ENCODE measurements around the gene CCDC160. TPM values are rescaled to one million over a fixed set of nuclear protein-coding genes. Genes with fewer than 3 reads are reported as not detected.

CCDC160 gene
- total RNA-seq, 1 experiment from 2014 or later: 1.8 TPM

- peaks cover 22% of the 10 kb centered on the region for H3K4me1 Mint-ChIP-seq
- TF ChIP-seq ESRRA (CRISPR knock-in tag; IDR thresholded peaks at IDR 0.05; ENCODE audit: borderline replicate concordance): no peak
- TF ChIP-seq SOX15 (CRISPR knock-in tag; IDR thresholded peaks at IDR 0.05): no peak
- TF ChIP-seq CREB1 (CRISPR knock-in tag; IDR thresholded peaks at IDR 0.05): no peak
- TF ChIP-seq ZNF423 (CRISPR knock-in tag; IDR thresholded peaks at IDR 0.05): no peak
- TF ChIP-seq KAT7 (CRISPR knock-in tag; IDR thresholded peaks at IDR 0.05; ENCODE audit: borderline replicate concordance): no peak
- TF ChIP-seq ATF3 (CRISPR knock-in tag; conservative IDR thresholded peaks at IDR 0.05): no peak
- TF ChIP-seq ZNF263 (CRISPR knock-in tag; IDR thresholded peaks at IDR 0.05; ENCODE audit: low read depth): no peak
- no peak for TF ChIP-seq IRF2 (CRISPR knock-in tag; IDR thresholded peaks at IDR 0.05; ENCODE audit: borderline replicate concordance, low read depth)
- TF ChIP-seq ZNF138 (CRISPR knock-in tag; conservative IDR thresholded peaks at IDR 0.05): no peak
- TF ChIP-seq USF1 (CRISPR knock-in tag; IDR thresholded peaks at IDR 0.05): no peak
- TF ChIP-seq ATF1 (CRISPR knock-in tag; IDR thresholded peaks at IDR 0.05): no peak
- no peak for TF ChIP-seq ZNF532 (CRISPR knock-in tag; IDR thresholded peaks at IDR 0.05; ENCODE audit: borderline replicate concordance)
- TF ChIP-seq NFE2L1 (CRISPR knock-in tag; IDR thresholded peaks at IDR 0.05): no peak
- no peak for TF ChIP-seq TEAD4 (CRISPR knock-in tag; IDR thresholded peaks at IDR 0.05)
- TF ChIP-seq, protein P1, sequence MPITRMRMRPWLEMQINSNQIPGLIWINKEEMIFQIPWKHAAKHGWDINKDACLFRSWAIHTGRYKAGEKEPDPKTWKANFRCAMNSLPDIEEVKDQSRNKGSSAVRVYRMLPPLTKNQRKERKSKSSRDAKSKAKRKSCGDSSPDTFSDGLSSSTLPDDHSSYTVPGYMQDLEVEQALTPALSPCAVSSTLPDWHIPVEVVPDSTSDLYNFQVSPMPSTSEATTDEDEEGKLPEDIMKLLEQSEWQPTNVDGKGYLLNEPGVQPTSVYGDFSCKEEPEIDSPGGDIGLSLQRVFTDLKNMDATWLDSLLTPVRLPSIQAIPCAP (CRISPR knock-in tag; IDR thresholded peaks at IDR 0.05): no peak
- TF ChIP-seq, protein P2, sequence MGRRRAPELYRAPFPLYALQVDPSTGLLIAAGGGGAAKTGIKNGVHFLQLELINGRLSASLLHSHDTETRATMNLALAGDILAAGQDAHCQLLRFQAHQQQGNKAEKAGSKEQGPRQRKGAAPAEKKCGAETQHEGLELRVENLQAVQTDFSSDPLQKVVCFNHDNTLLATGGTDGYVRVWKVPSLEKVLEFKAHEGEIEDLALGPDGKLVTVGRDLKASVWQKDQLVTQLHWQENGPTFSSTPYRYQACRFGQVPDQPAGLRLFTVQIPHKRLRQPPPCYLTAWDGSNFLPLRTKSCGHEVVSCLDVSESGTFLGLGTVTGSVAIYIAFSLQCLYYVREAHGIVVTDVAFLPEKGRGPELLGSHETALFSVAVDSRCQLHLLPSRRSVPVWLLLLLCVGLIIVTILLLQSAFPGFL (CRISPR knock-in tag; IDR thresholded peaks at IDR 0.05; ENCODE audit: borderline replicate concordance): no peak
- TF ChIP-seq, protein P3, sequence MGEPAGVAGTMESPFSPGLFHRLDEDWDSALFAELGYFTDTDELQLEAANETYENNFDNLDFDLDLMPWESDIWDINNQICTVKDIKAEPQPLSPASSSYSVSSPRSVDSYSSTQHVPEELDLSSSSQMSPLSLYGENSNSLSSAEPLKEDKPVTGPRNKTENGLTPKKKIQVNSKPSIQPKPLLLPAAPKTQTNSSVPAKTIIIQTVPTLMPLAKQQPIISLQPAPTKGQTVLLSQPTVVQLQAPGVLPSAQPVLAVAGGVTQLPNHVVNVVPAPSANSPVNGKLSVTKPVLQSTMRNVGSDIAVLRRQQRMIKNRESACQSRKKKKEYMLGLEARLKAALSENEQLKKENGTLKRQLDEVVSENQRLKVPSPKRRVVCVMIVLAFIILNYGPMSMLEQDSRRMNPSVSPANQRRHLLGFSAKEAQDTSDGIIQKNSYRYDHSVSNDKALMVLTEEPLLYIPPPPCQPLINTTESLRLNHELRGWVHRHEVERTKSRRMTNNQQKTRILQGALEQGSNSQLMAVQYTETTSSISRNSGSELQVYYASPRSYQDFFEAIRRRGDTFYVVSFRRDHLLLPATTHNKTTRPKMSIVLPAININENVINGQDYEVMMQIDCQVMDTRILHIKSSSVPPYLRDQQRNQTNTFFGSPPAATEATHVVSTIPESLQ (CRISPR knock-in tag; IDR thresholded peaks at IDR 0.05): no peak
- TF ChIP-seq NR2C2 (CRISPR knock-in tag; IDR thresholded peaks at IDR 0.05): no peak
- no peaks in the 10 kb centered on the region; the same call in 1 of the 2 replicates for H3K27me3 Mint-ChIP-seq (ENCODE audit: low read depth)
- ChIA-PET POLR2A (no interaction called here), CTCF (interaction anchor here (1.2 kb wide), 1 partner anchor 59 kb away, joined by 4 read pairs; no protein-coding TSS in a partner anchor)
- DNase-seq (ENCODE audit: low spot score) (no peak), ATAC-seq (no peak)
- no peaks in the 10 kb centered on the region for H3K36me3 Mint-ChIP-seq
- no peak overlapping the region for H3K27ac Mint-ChIP-seq
- no peak overlapping the region for H3K4me3 Mint-ChIP-seq
- no peaks in the 10 kb centered on the region for H3K9me3 Mint-ChIP-seq
Observed at GRCh38 chrX:134235236-134235635, 1.7 kb upstream of the CCDC160 start.
